Prostate gland (tissue), 2 donors: ENCODE data around the gene CRLF3. TPM values are rescaled to one million over a fixed set of nuclear protein-coding genes. Genes with fewer than 3 reads are reported as not detected.
A peak's percentile ranks its signal among the peaks of the same experiment; 100 is the strongest.
"Not testable (repeated sequence)": the region's sequence is repeated elsewhere in the genome, so short reads cannot be mapped to it uniquely, and the experiment has no call there.

Experiments used
- DNase-seq: peaks from one replicate; pipeline ENCODE4 v3.0.0-alpha.2; 2019; ENCODE audit warnings: low spot score
- H3K27ac ChIP-seq, 2 donors: fragments of 200-600 bp; sonication (generic); 2 replicates each; pipeline ENCODE4 v1.5.1; 2017 to 2019
- H3K27me3 ChIP-seq: fragments of 200-600 bp; sonication (generic); replicated peaks from 2 replicates; pipeline ENCODE4 v1.5.1; 2019; ENCODE audit not compliant: insufficient read depth
- H3K36me3 ChIP-seq, 2 donors: fragments of 200-600 bp; sonication (generic); 1 replicate in 1 of 2; 2 replicates in 1 of 2; pipeline versions ENCODE4 v1.5.1 to v1.8.1; 2017 to 2019
- H3K4me1 ChIP-seq: fragments of 200-600 bp; sonication (generic); replicated peaks from 2 replicates; pipeline ENCODE4 v1.5.1; 2019
- H3K4me3 ChIP-seq, 2 donors: fragments of 200-600 bp; sonication (generic); 2 replicates each; pipeline ENCODE4 v1.5.1; 2017 to 2019
- H3K9me3 ChIP-seq: fragments of 200-600 bp; sonication (generic); 2 replicates; pipeline ENCODE4 v1.5.1; 2017
- POLR2A ChIP-seq: fragments of 450-650 bp; IDR thresholded peaks from one replicate; pipeline ENCODE4 v1.6.1; 2016; ENCODE audit warnings: antibody characterized with exemption, mild to moderate bottlenecking
- POLR2AphosphoS5 ChIP-seq: sonication (generic); formaldehyde crosslinking; IDR thresholded peaks from one replicate; pipeline ENCODE4 v1.6.1; 2017; ENCODE audit warnings: antibody characterized with exemption
- WGBS: methylation state at CpG from one replicate; pipeline ENCODE4 v1.1.5; 2018; 5-methylcytosine and 5-hydroxymethylcytosine counted together
- intact Hi-C: fragments of 100-400 bp; cut with DNase I; formaldehyde crosslinking; loops from one replicate; pipeline ENCODE4 v1.14.2; 2022
- small RNA-seq, 2 donors: library from RNA; depleted of rRNA; stranded (forward); fragments of <200 nt; gene quantifications; one replicate each; pipeline ENCODE3, GENCODE V24; 2016
- total RNA-seq, 2 donors: library from RNA; depleted of rRNA; stranded (reverse); fragments of >200 nt; gene quantifications; one replicate each; pipeline ENCODE4 v1.1.0, GENCODE V29; 2016
- TF ChIP-seq, protein P1 (sequence below), 4 experiments: fragments of 200-600 bp in 2 of 4; fragments of 450-650 bp in 2 of 4; sonication (generic) in 2 of 4; IDR thresholded peaks; 1 replicate in 3 of 4; 2 replicates in 1 of 4; pipeline ENCODE4 v1.5.1; 2016 to 2019; ENCODE audit warnings: antibody characterized with exemption in 4 of 4, mild to moderate bottlenecking in 2 of 4, moderate library complexity in 2 of 4

CRLF3 gene
- total RNA-seq, 2 donors from 2014 or later: 8.0 to 14.8 TPM

DNA sequence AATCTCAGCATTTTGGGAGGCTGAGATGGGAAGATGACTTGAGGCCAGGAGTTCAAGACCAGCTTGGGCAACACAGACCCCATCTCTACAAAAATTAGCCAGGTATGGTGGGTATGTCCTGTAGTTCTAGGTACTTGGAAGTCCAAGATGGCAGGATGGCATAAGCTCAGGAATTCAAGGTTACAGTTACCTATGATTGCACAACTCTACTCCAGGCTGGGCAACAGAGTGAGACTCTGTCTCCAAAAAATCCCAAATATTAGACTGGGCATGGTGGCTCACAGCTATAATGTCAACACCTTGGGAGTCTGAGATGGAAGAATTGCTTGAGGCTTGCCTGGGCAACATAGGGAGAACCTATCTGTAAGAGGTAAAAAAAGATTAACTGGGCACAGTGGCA is 63.4 kb downstream of the CRLF3 start:
- H3K4me1 ChIP-seq: no peaks in the 10 kb centered on the region
- DNase-seq: no peak
- no peaks in the 10 kb centered on the region for H3K27me3 ChIP-seq
- no peaks in the 10 kb centered on the region for H3K36me3 ChIP-seq
- no peaks in the 10 kb centered on the region for H3K9me3 ChIP-seq
- intact Hi-C loops: no loop called here
- no peak overlapping the region for H3K4me3 ChIP-seq
- H3K27ac ChIP-seq: no peak overlapping the region
- TF ChIP-seq POLR2A: no peak
- TF ChIP-seq POLR2AphosphoS5: no peak
- TF ChIP-seq, protein P1, sequence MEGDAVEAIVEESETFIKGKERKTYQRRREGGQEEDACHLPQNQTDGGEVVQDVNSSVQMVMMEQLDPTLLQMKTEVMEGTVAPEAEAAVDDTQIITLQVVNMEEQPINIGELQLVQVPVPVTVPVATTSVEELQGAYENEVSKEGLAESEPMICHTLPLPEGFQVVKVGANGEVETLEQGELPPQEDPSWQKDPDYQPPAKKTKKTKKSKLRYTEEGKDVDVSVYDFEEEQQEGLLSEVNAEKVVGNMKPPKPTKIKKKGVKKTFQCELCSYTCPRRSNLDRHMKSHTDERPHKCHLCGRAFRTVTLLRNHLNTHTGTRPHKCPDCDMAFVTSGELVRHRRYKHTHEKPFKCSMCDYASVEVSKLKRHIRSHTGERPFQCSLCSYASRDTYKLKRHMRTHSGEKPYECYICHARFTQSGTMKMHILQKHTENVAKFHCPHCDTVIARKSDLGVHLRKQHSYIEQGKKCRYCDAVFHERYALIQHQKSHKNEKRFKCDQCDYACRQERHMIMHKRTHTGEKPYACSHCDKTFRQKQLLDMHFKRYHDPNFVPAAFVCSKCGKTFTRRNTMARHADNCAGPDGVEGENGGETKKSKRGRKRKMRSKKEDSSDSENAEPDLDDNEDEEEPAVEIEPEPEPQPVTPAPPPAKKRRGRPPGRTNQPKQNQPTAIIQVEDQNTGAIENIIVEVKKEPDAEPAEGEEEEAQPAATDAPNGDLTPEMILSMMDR (IDR thresholded peaks at IDR 0.05): no peak

DNA sequence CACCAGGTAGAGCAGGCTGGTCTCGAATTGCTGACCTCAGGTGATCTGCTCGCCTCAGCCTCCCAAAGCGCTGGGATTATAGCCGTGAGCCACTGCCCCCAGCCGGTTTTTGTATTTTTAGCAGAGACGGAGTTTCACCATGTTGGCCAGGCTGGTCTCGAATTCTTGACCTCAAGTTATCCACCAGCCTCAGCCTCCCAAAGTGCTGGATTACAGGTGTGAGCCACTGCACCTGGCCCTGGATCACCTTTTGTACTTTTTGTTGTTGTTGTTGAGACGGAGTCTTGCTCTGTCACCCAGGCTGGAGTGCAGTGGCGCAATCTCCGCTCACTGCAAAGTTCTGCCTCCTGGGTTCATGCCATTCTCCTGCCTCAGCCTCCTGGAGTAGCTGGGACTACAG is 71.2 kb downstream of the CRLF3 start:
- H3K27me3 ChIP-seq, H3K4me1 ChIP-seq, intact Hi-C loops, H3K9me3 ChIP-seq, H3K36me3 ChIP-seq, DNase-seq, H3K4me3 ChIP-seq, H3K27ac ChIP-seq: not testable (repeated sequence)
- 97% methylated on average over 10 of the region's 10 CpGs for WGBS

DNA sequence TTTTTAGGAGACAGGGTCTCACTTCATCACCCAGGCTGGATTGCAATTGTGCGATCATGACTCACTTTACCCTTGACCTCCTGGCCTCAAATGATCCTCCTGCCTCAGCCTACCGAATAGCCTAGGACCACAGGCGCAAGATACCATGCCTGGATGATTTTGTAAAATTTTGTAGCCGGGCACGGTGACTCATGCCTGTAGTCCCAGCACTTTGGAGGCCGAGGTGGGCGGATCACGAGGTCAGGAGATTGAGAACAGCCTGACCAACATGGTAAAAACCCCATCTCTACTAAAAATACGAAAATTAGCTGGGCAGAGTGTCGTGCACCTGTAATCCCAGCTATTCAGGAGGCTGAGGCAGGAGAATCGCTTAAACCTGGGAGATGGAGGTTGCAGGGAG is 73.5 kb downstream of the CRLF3 start:
- H3K27ac ChIP-seq, H3K27me3 ChIP-seq, intact Hi-C loops, H3K4me1 ChIP-seq, H3K9me3 ChIP-seq, H3K4me3 ChIP-seq, DNase-seq, H3K36me3 ChIP-seq: not testable (repeated sequence)
- WGBS: 95% methylated on average over 11 of the region's 11 CpGs

DNA sequence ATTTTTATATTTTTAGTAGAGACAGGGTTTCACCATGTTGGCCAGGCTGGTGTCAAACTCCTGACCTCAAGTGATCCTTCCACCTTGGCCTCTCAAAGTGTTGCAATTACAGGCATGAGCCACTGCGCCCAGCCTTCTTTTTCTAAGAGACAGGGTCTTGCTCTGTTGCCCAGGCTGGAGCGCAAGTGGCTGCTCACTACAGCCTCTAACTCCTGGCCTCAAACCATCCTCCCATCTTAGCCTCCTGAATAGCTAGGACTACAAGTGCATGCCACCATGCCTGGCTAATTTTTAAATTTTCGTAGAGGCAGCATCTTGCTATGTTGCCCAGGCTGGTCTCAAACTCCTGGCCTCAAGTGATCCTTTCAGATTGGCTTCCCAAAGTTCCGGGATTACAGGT is 76.9 kb downstream of the CRLF3 start:
- H3K36me3 ChIP-seq, DNase-seq, H3K27me3 ChIP-seq, intact Hi-C loops, H3K4me3 ChIP-seq, H3K9me3 ChIP-seq, H3K4me1 ChIP-seq, H3K27ac ChIP-seq: not testable (repeated sequence)
- 97% methylated on average over 4 of the region's 4 CpGs for WGBS

DNA sequence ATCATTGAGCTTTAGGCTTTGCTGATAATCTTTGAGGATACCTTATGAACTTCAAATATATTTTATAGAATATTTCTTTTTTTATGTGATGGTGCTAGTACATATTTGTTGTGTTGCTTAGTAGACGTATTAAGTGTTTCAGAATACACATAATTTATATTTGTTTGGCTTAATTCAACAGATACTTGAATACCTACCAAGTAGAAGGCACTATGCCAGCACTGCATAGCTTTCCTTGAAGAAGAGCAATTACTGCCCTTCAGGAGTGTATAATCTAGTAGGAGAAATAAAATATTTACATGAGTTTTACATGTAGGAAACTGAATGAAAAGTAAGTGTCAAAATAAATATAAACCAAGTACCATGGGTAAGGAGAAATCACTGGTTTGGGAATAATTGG is 81.8 kb downstream of the CRLF3 start:
- H3K27me3 ChIP-seq, H3K36me3 ChIP-seq, intact Hi-C loops, H3K4me1 ChIP-seq, H3K9me3 ChIP-seq, H3K27ac ChIP-seq, H3K4me3 ChIP-seq: not testable (repeated sequence)
- WGBS: 7% methylated on average over 1 of the region's 1 CpG
- peak; percentile 28 for DNase-seq

DNA sequence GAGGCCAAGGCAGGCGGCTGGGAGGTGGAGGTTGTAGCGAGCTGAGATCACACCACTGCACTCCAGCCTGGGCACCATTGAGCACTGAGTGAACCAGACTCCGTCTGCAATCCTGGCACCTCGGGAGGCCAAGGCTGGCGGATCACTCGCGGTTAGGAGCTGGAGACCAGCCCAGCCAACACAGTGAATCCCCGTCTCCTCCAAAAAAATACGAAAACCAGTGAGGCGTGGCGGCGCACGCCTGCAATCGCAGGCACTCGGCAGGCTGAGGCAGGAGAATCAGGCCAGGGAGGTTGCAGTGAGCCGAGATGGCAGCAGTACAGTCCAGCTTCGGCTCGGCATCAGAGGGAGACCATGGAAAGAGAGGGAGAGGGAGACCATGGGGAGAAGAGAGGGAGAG is 88.1 kb downstream of the CRLF3 start:
- DNase-seq, H3K4me3 ChIP-seq, H3K36me3 ChIP-seq, intact Hi-C loops, H3K27ac ChIP-seq, H3K4me1 ChIP-seq, H3K9me3 ChIP-seq, H3K27me3 ChIP-seq: not testable (repeated sequence)
- WGBS: 94% methylated on average over 18 of the region's 18 CpGs

DNA sequence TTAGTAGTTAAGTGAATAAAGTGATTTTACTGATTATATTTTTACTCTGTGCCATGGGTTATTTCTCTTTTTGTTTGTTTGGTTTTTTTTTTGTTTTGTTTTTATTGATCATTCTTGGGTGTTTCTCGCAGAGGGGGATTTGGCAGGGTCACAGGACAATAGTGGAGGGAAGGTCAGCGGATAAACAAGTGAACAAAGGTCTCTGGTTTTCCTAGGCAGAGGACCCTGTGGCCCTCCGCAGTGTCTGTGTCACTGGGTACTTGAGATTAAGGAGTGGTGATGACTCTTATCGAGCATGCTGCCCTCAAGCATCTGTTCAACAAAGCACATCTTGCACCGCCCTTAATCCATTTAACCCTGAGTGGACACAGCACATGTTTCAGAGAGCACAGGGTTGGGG is 88.8 kb downstream of the CRLF3 start:
- intact Hi-C loops, H3K27ac ChIP-seq, DNase-seq, H3K4me1 ChIP-seq, H3K9me3 ChIP-seq, H3K36me3 ChIP-seq, H3K27me3 ChIP-seq, H3K4me3 ChIP-seq: not testable (repeated sequence)
- 88% methylated on average over 4 of the region's 5 CpGs for WGBS

DNA sequence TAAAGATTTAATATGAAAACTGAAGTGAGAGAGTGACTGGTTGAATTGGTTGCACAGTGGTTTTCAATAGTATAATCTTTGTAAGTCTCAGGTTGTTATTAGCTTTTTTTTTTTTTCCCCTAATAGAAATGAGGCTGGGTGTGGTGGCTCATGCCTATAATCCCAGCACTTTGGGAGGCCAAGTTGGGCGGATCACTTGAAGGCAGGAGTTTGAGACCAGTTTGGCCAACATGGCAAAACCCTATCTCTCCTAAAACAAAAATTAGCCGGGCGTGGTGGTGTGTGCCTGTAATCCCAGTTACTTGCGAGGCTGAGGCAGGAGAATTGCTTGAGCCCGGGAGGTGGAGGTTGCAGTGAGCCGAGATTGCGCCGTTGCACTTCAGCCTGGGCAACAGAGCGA is 89.3 kb downstream of the CRLF3 start:
- H3K4me1 ChIP-seq, H3K27me3 ChIP-seq, H3K4me3 ChIP-seq, H3K27ac ChIP-seq, DNase-seq, intact Hi-C loops, H3K9me3 ChIP-seq, H3K36me3 ChIP-seq: not testable (repeated sequence)
- WGBS: 92% methylated on average over 9 of the region's 9 CpGs

DNA sequence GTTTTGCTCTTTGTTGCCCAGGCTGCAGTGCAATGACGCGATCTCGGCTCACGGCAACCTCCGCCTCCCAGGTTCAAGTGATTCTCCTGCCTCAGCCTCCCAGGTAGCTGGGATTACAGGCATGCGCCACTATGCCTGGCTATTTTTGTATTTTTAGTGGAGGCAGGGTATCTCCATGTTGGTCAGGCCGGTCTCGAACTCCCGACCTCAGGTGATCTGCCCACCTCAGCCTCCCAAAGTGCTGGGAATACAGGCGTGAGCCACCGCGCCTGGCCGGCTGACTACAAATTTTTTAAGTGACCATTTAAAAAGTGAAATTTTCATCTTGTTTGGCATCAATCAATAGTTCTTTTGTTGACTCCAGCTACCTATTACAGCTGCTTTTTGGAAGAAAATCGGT is 90.3 kb downstream of the CRLF3 start:
- H3K9me3 ChIP-seq, DNase-seq, H3K27me3 ChIP-seq, H3K27ac ChIP-seq, H3K4me3 ChIP-seq, intact Hi-C loops, H3K36me3 ChIP-seq, H3K4me1 ChIP-seq: not testable (repeated sequence)
- 92% methylated on average over 14 of the region's 14 CpGs for WGBS

Small RNA genes lying within 50 kb of the gene (small RNA-seq; reads per million reads assigned to genes)
- 0 reads per million in 2 donors for gene RNU6-298P

Other genes with a start within 250 kb of the CRLF3 start
- 1 to 10 TPM; 2.0 to 3.1 TPM for gene ATAD5, start 7.3 kb upstream of the CRLF3 start, total RNA-seq
- 1 to 10 TPM; 4.4 to 8.6 TPM for gene TEFM, start 81.5 kb upstream of the CRLF3 start, total RNA-seq
- gene ADAP2, start 97.3 kb upstream of the CRLF3 start, total RNA-seq: 10 to 100 TPM in 1 of 2 donors, 1 to 10 TPM in 1; 5.8 to 12.3 TPM
- gene RNF135, start 146.3 kb upstream of the CRLF3 start, total RNA-seq: 10 to 100 TPM; 32.1 to 39.3 TPM